Right lung (tissue), 5 donors: ENCODE results near the gene ATG4B. TPM values are rescaled to one million over a fixed set of nuclear protein-coding genes. Genes with fewer than 3 reads are reported as not detected.
"Not testable (repeated sequence)": the region's sequence is repeated elsewhere in the genome, so short reads cannot be mapped to it uniquely, and the experiment has no call there.

ENCODE experiments used
- DNase-seq, 2 donors: peaks; one replicate each; pipeline ENCODE4 v3.0.0-alpha.2; 2013
- polyA plus RNA-seq, 5 donors: library from polyadenylated mRNA; unstranded; fragments of 120-200 nt; gene quantifications; one replicate each; pipeline versions ENCODE4 v1.2.1 to v1.2.3, GENCODE V29; 2013; ENCODE audit warnings: inconsistent platforms in 1 of 5, low replicate concordance in 1 of 5; ENCODE audit not compliant: insufficient read length in 5 of 5, insufficient read depth in 1 of 5

Gene ATG4B
- polyA plus RNA-seq, 5 donors = 65.3 to 87.2 (median 77.6) TPM

GRCh38 chr2:241660593-241661213 is 23.2 kb downstream of the ATG4B start:
- DNase-seq = no peak

GRCh38 chr2:241662731-241663130 is 25.2 kb downstream of the ATG4B start:
- DNase-seq = not testable (repeated sequence)

GRCh38 chr2:241665731-241666440 is 28.4 kb downstream of the ATG4B start:
- no peak for DNase-seq

GRCh38 chr2:241666627-241667400 is 29.3 kb downstream of the ATG4B start:
- peak; percentile 25 to 38 for DNase-seq

GRCh38 chr2:241668354-241668753 is 30.9 kb downstream of the ATG4B start:
- no peak for DNase-seq

- no peak for DNase-seq
Observed at GRCh38 chr2:241668839-241669238, 31.3 kb downstream of the ATG4B start.

GRCh38 chr2:241670333-241671110 is 33.0 kb downstream of the ATG4B start:
- DNase-seq = no peak

GRCh38 chr2:241671457-241672240 is 34.2 kb downstream of the ATG4B start:
- DNase-seq = no peak

GRCh38 chr2:241672243-241673188 is 35.0 kb downstream of the ATG4B start:
- no peak for DNase-seq

GRCh38 chr2:241673189-241673663 is 35.7 kb downstream of the ATG4B start:
- no peak for DNase-seq

GRCh38 chr2:241673797-241674725 is 36.6 kb downstream of the ATG4B start:
- DNase-seq = no peak

GRCh38 chr2:241675885-241676284 is 38.4 kb downstream of the ATG4B start:
- no peak for DNase-seq

- no peak for DNase-seq
Observed at GRCh38 chr2:241676665-241677064, 39.2 kb downstream of the ATG4B start.

GRCh38 chr2:241677392-241677791 is 39.9 kb downstream of the ATG4B start:
- no peak for DNase-seq

- no peak for DNase-seq
Observed at GRCh38 chr2:241678307-241678706, 40.8 kb downstream of the ATG4B start.

- DNase-seq = no peak
Observed at GRCh38 chr2:241678784-241679540, 41.5 kb downstream of the ATG4B start.

GRCh38 chr2:241680044-241680443 is 42.6 kb downstream of the ATG4B start:
- no peak for DNase-seq
